CD4-positive, alpha-beta T cell treated with Interleukin-10 for 1 hour (primary cell): Measurements from ENCODE around the gene KDM4C.
"Not testable (repeated sequence)": the region's sequence is repeated elsewhere in the genome, so short reads cannot be mapped to it uniquely, and the experiment has no call there.

Source experiments
- DNase-seq: peaks from one replicate; pipeline ENCODE4 v3.0.0-alpha.2; 2020

Gene KDM4C

GRCh38 chr9:7178729-7179128 is 421.0 kb downstream of the KDM4C start:
- DNase-seq: no peak

GRCh38 chr9:7180247-7180646 is 422.5 kb downstream of the KDM4C start:
- DNase-seq: no peak

GRCh38 chr9:7183139-7183538 is 425.4 kb downstream of the KDM4C start:
- not testable (repeated sequence) for DNase-seq

GRCh38 chr9:7185612-7186011 is 427.8 kb downstream of the KDM4C start:
- DNase-seq: no peak

- DNase-seq: no peak
Measured at GRCh38 chr9:7186175-7186574, 428.4 kb downstream of the KDM4C start.

- DNase-seq: no peak
Measured at GRCh38 chr9:7192266-7192665, 434.5 kb downstream of the KDM4C start.

- no peak for DNase-seq
Measured at GRCh38 chr9:7195526-7195925, 437.8 kb downstream of the KDM4C start.

GRCh38 chr9:7196467-7196866 is 438.7 kb downstream of the KDM4C start:
- DNase-seq: no peak

- DNase-seq: no peak
Measured at GRCh38 chr9:7201196-7201595, 443.4 kb downstream of the KDM4C start.

- no peak for DNase-seq
Measured at GRCh38 chr9:7205806-7206205, 448.0 kb downstream of the KDM4C start.

GRCh38 chr9:7206221-7206758 is 448.5 kb downstream of the KDM4C start:
- DNase-seq: no peak

- DNase-seq: no peak
Measured at GRCh38 chr9:7209016-7209715, 451.4 kb downstream of the KDM4C start.

GRCh38 chr9:7209990-7210389 is 452.2 kb downstream of the KDM4C start:
- no peak for DNase-seq

- DNase-seq: no peak
Measured at GRCh38 chr9:7210854-7211637, 453.3 kb downstream of the KDM4C start.

- no peak for DNase-seq
Measured at GRCh38 chr9:7211657-7212056, 453.9 kb downstream of the KDM4C start.

GRCh38 chr9:7212101-7212500 is 454.3 kb downstream of the KDM4C start:
- DNase-seq: no peak

- DNase-seq: peak; percentile 5
Measured at GRCh38 chr9:7216004-7216841, 458.4 kb downstream of the KDM4C start.

GRCh38 chr9:7223981-7224380 is 466.2 kb downstream of the KDM4C start:
- no peak for DNase-seq
